OCI-LY7 (cell line): ENCODE data around the gene SLC30A3. TPM values are rescaled to one million over a fixed set of nuclear protein-coding genes. Genes with fewer than 3 reads are reported as not detected.

ENCODE experiments used
- BruUV-seq: library from RNA; stranded (reverse); fragments of 400-500 nt; replicated peaks from 2 replicates; lab custom pipeline; 2021; lab: Mats Ljungman, UMichigan
- CTCF ChIA-PET: fragments of 300-600 bp; sonication (Branson Sonifier 250); formaldehyde crosslinking; loops from one replicate; lab custom pipeline; 2022; ENCODE audit warnings: antibody characterized with exemption; ENCODE audit not compliant: unreplicated experiment; lab: Charles Lee
- POLR2A ChIA-PET: fragments of 300-600 bp; sonication (Branson Sonifier 250); formaldehyde crosslinking; loops from one replicate; lab custom pipeline; 2022; ENCODE audit warnings: antibody characterized with exemption; lab: Charles Lee
- DNase-seq: peaks from one replicate; pipeline ENCODE4 v3.0.0-alpha.2; 2015; ENCODE audit warnings: low spot score
- H2AFZ ChIP-seq: fragments of 200-600 bp; sonication (generic), shearing (Covaris generic); 2 replicates; pipeline ENCODE4 v1.6.1; 2014; ENCODE audit warnings: mild to moderate bottlenecking, antibody characterized with exemption, low read length, moderate library complexity
- H3K27ac ChIP-seq: fragments of 200-600 bp; sonication (generic); 2 replicates; pipeline ENCODE4 v1.5.1; 2014; ENCODE audit warnings: mixed run types, low read depth, mild to moderate bottlenecking, moderate library complexity, low read length, inconsistent platforms; ENCODE audit not compliant: poor library complexity, severe bottlenecking
- H3K36me3 ChIP-seq: fragments of 200-600 bp; sonication (generic); 2 replicates; pipeline ENCODE4 v1.6.1; 2014; ENCODE audit warnings: mild to moderate bottlenecking, antibody characterized with exemption, low read length, moderate library complexity, mixed read lengths; ENCODE audit not compliant: insufficient read depth
- H3K4me1 ChIP-seq: fragments of 200-600 bp; sonication (generic); 2 replicates; pipeline ENCODE4 v1.5.1; 2014; ENCODE audit warnings: mild to moderate bottlenecking, low read length; ENCODE audit not compliant: insufficient read depth, poor library complexity, severe bottlenecking
- H3K4me2 ChIP-seq: fragments of 200-600 bp; sonication (generic); 2 replicates; pipeline ENCODE4 v1.6.1; 2014; ENCODE audit warnings: mild to moderate bottlenecking, low read length
- H3K4me3 ChIP-seq: fragments of 200-600 bp; sonication (generic); 2 replicates; pipeline ENCODE4 v1.5.1; 2014; ENCODE audit warnings: mild to moderate bottlenecking, low read depth, low read length; ENCODE audit not compliant: poor library complexity, severe bottlenecking
- H3K79me2 ChIP-seq: fragments of 200-600 bp; sonication (generic); 2 replicates; pipeline ENCODE4 v1.6.1; 2016; ENCODE audit warnings: low read depth, mild to moderate bottlenecking, low read length, moderate library complexity, mixed read lengths; ENCODE audit not compliant: insufficient read depth
- H3K9me2 ChIP-seq: fragments of 200-600 bp; sonication (generic); 2 replicates; pipeline ENCODE4 v1.6.1; 2016; ENCODE audit warnings: mild to moderate bottlenecking, low read length, mixed read lengths; ENCODE audit not compliant: insufficient read depth
- H3K9me3 ChIP-seq: fragments of 200-600 bp; sonication (generic); 2 replicates; pipeline ENCODE4 v1.6.1; 2014; ENCODE audit warnings: mild to moderate bottlenecking, mixed run types, low read length, mixed read lengths
- H4K20me1 ChIP-seq: fragments of 200-600 bp; sonication (generic); 2 replicates; pipeline ENCODE4 v1.6.1; 2014; ENCODE audit warnings: mild to moderate bottlenecking, antibody characterized with exemption, low read length, moderate library complexity, mixed read lengths; ENCODE audit not compliant: insufficient read depth
- CTCF ChIP-seq: fragments of 200-600 bp; sonication (generic); conservative IDR thresholded peaks from 2 replicates; pipeline ENCODE4 v1.5.1; 2014; ENCODE audit warnings: mild to moderate bottlenecking, antibody characterized with exemption, low read length, moderate library complexity, mixed read lengths
- EZH2phosphoT487 ChIP-seq: fragments of 200-600 bp; sonication (generic); IDR thresholded peaks from 2 replicates; pipeline ENCODE4 v1.6.1; 2018; ENCODE audit warnings: low read depth, borderline replicate concordance, mild to moderate bottlenecking, mixed run types, antibody characterized with exemption, low read length, moderate library complexity, mixed read lengths
- intact Hi-C: fragments of 100-400 bp; cut with micrococcal nuclease; formaldehyde crosslinking; loops from one replicate; pipeline ENCODE4 v1.10.0; 2022; ENCODE audit not compliant: unreplicated experiment
- total RNA-seq, 2 experiments: library from RNA; depleted of rRNA in 1 of 2; stranded (reverse); fragments of >200 nt in 1 of 2; shearing (Covaris generic) in 1 of 2; gene quantifications; 2 replicates each; pipeline ENCODE4 v1.2.3, GENCODE V29; 2014 to 2022

Gene SLC30A3
- total RNA-seq, 2 experiments from 2014 or later = 23.3 to 71.6 TPM

- no peaks in the 10 kb centered on the region for H3K9me3 ChIP-seq
- no peak overlapping the region for H3K27ac ChIP-seq
- BruUV-seq = TSS peak; percentile 45
- peaks cover 65% of the 10 kb centered on the region for H3K36me3 ChIP-seq
- no peak for DNase-seq
- TF ChIP-seq EZH2phosphoT487 = no peak
- no peak for TF ChIP-seq CTCF
- H3K9me2 ChIP-seq = no peaks in the 10 kb centered on the region
- peaks cover 47% of the 10 kb centered on the region for H3K79me2 ChIP-seq
- intact Hi-C loops = no loop called here
- no peaks in the 10 kb centered on the region for H4K20me1 ChIP-seq
- ChIA-PET POLR2A (interaction anchor here (0.7 to 0.9 kb wide), 3 partner anchors 11 to 75 kb away, joined by 3 read pairs; partner anchors contain the start of gene PREB), CTCF (interaction anchor here (0.9 kb wide), 1 partner anchor 12 kb away, joined by 3 read pairs; no protein-coding TSS in a partner anchor)
- no peak overlapping the region for H2AFZ ChIP-seq
- H3K4me2 ChIP-seq = peak overlapping the region; percentile 73
- peaks cover 42% of the 10 kb centered on the region for H3K4me1 ChIP-seq
- no peak overlapping the region for H3K4me3 ChIP-seq
Measured at GRCh38 chr2:27208486-27209050, 54.3 kb downstream of the SLC30A3 start.

- no peak for TF ChIP-seq EZH2phosphoT487
- no peak for TF ChIP-seq CTCF
- DNase-seq = no peak
- intact Hi-C loops = no loop called here
- Histone ChIP-seq H3K4me1 (peaks cover 36% of the 10 kb centered on the region), H3K9me3 (no peaks in the 10 kb centered on the region), H3K9me2 (no peaks in the 10 kb centered on the region), H3K4me2 (no peak overlapping the region), H2AFZ (no peak overlapping the region), H3K36me3 (peaks cover 86% of the 10 kb centered on the region), H4K20me1 (no peaks in the 10 kb centered on the region), H3K79me2 (peaks cover 34% of the 10 kb centered on the region; the same call in 1 of the 2 replicates), H3K27ac (no peak overlapping the region), H3K4me3 (no peak overlapping the region)
- POLR2A ChIA-PET = no interaction called here
- CTCF ChIA-PET = no interaction called here
- BruUV-seq = no TSS peak
Measured at GRCh38 chr2:27206346-27206745, 56.5 kb downstream of the SLC30A3 start.

GRCh38 chr2:27205206-27205605 is 57.6 kb downstream of the SLC30A3 start:
- Histone ChIP-seq H3K27ac (no peak overlapping the region), H3K9me3 (no peaks in the 10 kb centered on the region), H3K4me1 (peaks cover 25% of the 10 kb centered on the region), H4K20me1 (no peaks in the 10 kb centered on the region), H3K4me2 (no peak overlapping the region), H3K36me3 (peaks cover 93% of the 10 kb centered on the region), H3K79me2 (peaks cover 26% of the 10 kb centered on the region; the same call in 1 of the 2 replicates), H2AFZ (no peak overlapping the region), H3K4me3 (no peak overlapping the region), H3K9me2 (no peaks in the 10 kb centered on the region)
- CTCF ChIA-PET = no interaction called here
- intact Hi-C loops = no loop called here
- POLR2A ChIA-PET = no interaction called here
- no TSS peak for BruUV-seq
- no peak for DNase-seq
- no peak for TF ChIP-seq CTCF
- TF ChIP-seq EZH2phosphoT487 = no peak
